Loucy (cell line): ENCODE data around the gene HOXB8.

Experiments used
- H2AFZ ChIP-seq: fragments of 200-600 bp; sonication (generic); 2 replicates; pipeline ENCODE4 v1.6.0; 2016; ENCODE audit warnings: antibody characterized with exemption, mild to moderate bottlenecking, low read length, moderate library complexity
- H3F3A ChIP-seq: fragments of 200-600 bp; 2 replicates; pipeline ENCODE4 v1.6.0; 2016; ENCODE audit warnings: antibody characterized with exemption, low read depth, mild to moderate bottlenecking
- H3K27me3 ChIP-seq: fragments of 200-600 bp; sonication (generic); 2 replicates; pipeline ENCODE4 v1.6.1; 2014; ENCODE audit warnings: low read length, mild to moderate bottlenecking; ENCODE audit not compliant: insufficient read depth, poor library complexity, severe bottlenecking
- H3K36me3 ChIP-seq: fragments of 200-600 bp; sonication (generic); 2 replicates; pipeline ENCODE4 v1.6.1; 2016; ENCODE audit warnings: low read length; ENCODE audit not compliant: insufficient read depth
- H3K4me1 ChIP-seq: fragments of 200-600 bp; sonication (generic); 2 replicates; pipeline ENCODE4 v1.5.1; 2014; ENCODE audit warnings: low read length, mild to moderate bottlenecking; ENCODE audit not compliant: insufficient read depth, poor library complexity, severe bottlenecking
- H3K4me2 ChIP-seq: fragments of 200-600 bp; sonication (generic); 2 replicates; pipeline ENCODE4 v1.6.0; 2014; ENCODE audit warnings: antibody characterized with exemption, low read length, low read depth, mild to moderate bottlenecking; ENCODE audit not compliant: poor library complexity, severe bottlenecking
- H3K4me3 ChIP-seq: fragments of 200-600 bp; sonication (generic); 2 replicates; pipeline ENCODE4 v1.5.1; 2014; ENCODE audit warnings: low read length, mild to moderate bottlenecking, mixed read lengths; ENCODE audit not compliant: poor library complexity, severe bottlenecking
- H3K79me2 ChIP-seq: fragments of 200-600 bp; sonication (generic); 2 replicates; pipeline ENCODE4 v1.6.1; 2014; ENCODE audit warnings: low read length; ENCODE audit not compliant: insufficient read depth
- H3K9ac ChIP-seq: fragments of 200-600 bp; sonication (generic); 2 replicates; pipeline ENCODE4 v1.6.0; 2014; ENCODE audit warnings: mild to moderate bottlenecking, low read depth, low read length, moderate library complexity; ENCODE audit not compliant: poor library complexity, severe bottlenecking
- H3K9me2 ChIP-seq: fragments of 200-600 bp; sonication (generic); replicated peaks from 2 replicates; pipeline ENCODE4 v1.6.1; 2016; ENCODE audit warnings: low read depth, low read length, mixed read lengths
- H3K9me3 ChIP-seq: fragments of 200-600 bp; sonication (generic); 2 replicates; pipeline ENCODE4 v1.6.1; 2014; ENCODE audit warnings: mild to moderate bottlenecking, antibody characterized with exemption, low read length, low read depth; ENCODE audit not compliant: insufficient read depth
- H4K20me1 ChIP-seq: fragments of 200-600 bp; sonication (generic); 2 replicates; pipeline ENCODE4 v1.6.0; 2014; ENCODE audit warnings: antibody characterized with exemption, low read length, mild to moderate bottlenecking; ENCODE audit not compliant: insufficient read depth, poor library complexity, severe bottlenecking
- EZH2phosphoT487 ChIP-seq: fragments of 200-600 bp; IDR thresholded peaks from 2 replicates; pipeline ENCODE4 v1.6.1; 2018; ENCODE audit warnings: antibody characterized with exemption, mild to moderate bottlenecking, moderate library complexity, borderline replicate concordance
- TF ChIP-seq, protein P1 (sequence below): fragments of 200-600 bp; sonication (generic); conservative IDR thresholded peaks from 2 replicates; pipeline ENCODE4 v1.5.1; 2014; ENCODE audit warnings: mild to moderate bottlenecking, antibody characterized with exemption, low read length

Gene HOXB8

DNA sequence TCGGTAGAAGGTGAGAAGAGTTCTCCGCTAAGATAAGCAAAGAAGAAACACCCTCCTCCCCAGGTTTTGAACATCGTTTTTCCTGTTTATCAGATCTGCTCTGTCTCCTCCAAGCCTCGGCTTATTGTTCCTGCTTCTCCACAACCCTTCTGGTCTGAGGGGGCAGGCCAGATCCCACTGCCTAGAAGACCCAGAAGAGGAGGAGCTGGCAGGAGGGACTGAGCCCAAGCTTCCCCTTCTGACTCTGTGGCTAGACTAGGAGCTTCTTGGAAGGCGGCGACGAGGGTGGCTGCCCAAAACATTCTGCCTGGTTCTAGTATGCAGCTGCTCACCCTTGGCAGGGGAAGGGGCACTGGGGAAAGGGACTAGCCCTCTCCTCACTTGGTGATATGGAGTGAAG lies 16.4 kb downstream of the HOXB8 start:
- no peaks in the 10 kb centered on the region for H3K9me2 ChIP-seq
- no peaks in the 10 kb centered on the region for H3K9me3 ChIP-seq
- 0 out of 2 replicates have a peak, but pooled peaks cover 4% of the 10 kb centered on the region for H3F3A ChIP-seq
- peaks cover 25% of the 10 kb centered on the region for H3K4me1 ChIP-seq
- H2AFZ ChIP-seq: no peak overlapping the region
- no peak for TF ChIP-seq EZH2phosphoT487
- TF ChIP-seq, protein P1, sequence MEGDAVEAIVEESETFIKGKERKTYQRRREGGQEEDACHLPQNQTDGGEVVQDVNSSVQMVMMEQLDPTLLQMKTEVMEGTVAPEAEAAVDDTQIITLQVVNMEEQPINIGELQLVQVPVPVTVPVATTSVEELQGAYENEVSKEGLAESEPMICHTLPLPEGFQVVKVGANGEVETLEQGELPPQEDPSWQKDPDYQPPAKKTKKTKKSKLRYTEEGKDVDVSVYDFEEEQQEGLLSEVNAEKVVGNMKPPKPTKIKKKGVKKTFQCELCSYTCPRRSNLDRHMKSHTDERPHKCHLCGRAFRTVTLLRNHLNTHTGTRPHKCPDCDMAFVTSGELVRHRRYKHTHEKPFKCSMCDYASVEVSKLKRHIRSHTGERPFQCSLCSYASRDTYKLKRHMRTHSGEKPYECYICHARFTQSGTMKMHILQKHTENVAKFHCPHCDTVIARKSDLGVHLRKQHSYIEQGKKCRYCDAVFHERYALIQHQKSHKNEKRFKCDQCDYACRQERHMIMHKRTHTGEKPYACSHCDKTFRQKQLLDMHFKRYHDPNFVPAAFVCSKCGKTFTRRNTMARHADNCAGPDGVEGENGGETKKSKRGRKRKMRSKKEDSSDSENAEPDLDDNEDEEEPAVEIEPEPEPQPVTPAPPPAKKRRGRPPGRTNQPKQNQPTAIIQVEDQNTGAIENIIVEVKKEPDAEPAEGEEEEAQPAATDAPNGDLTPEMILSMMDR: no peak
- H4K20me1 ChIP-seq: peaks cover 85% of the 10 kb centered on the region
- H3K4me2 ChIP-seq: peak overlapping the region; percentile 98
- H3K4me3 ChIP-seq: peak overlapping the region; percentile 89
- H3K79me2 ChIP-seq: peaks cover 99% of the 10 kb centered on the region
- H3K27me3 ChIP-seq: peaks cover 70% of the 10 kb centered on the region
- peaks cover 88% of the 10 kb centered on the region for H3K36me3 ChIP-seq
- H3K9ac ChIP-seq: peak overlapping the region; percentile 100

- peak overlapping the region; percentile 98 for H3K4me2 ChIP-seq
- peaks cover 64% of the 10 kb centered on the region for H3K27me3 ChIP-seq
- no peaks in the 10 kb centered on the region for H3K9me2 ChIP-seq
- peaks cover 25% of the 10 kb centered on the region for H3K4me1 ChIP-seq
- peaks cover 83% of the 10 kb centered on the region for H4K20me1 ChIP-seq
- H2AFZ ChIP-seq: no peak overlapping the region
- H3K9me3 ChIP-seq: no peaks in the 10 kb centered on the region
- H3K36me3 ChIP-seq: peaks cover 86% of the 10 kb centered on the region
- H3K9ac ChIP-seq: peak overlapping the region; percentile 100
- H3K79me2 ChIP-seq: peaks cover 98% of the 10 kb centered on the region
- peak overlapping the region; percentile 89 for H3K4me3 ChIP-seq
- peaks cover 7% of the 10 kb centered on the region; the same call in 1 of the 2 replicates for H3F3A ChIP-seq
- TF ChIP-seq, protein P1: no peak
- no peak for TF ChIP-seq EZH2phosphoT487
These were observed 17.1 kb downstream of the HOXB8 start for GRCh38 chr17:48597778-48598631.

- Histone ChIP-seq H2AFZ (no peak overlapping the region), H3K27me3 (peaks cover 66% of the 10 kb centered on the region), H3F3A (peaks cover 7% of the 10 kb centered on the region; the same call in 1 of the 2 replicates), H3K36me3 (peaks cover 83% of the 10 kb centered on the region), H3K9ac (peak overlapping the region; percentile 100), H3K4me2 (peak overlapping the region; percentile 98), H4K20me1 (peaks cover 84% of the 10 kb centered on the region), H3K9me3 (no peaks in the 10 kb centered on the region), H3K4me3 (peak overlapping the region; percentile 89), H3K4me1 (peaks cover 25% of the 10 kb centered on the region), H3K79me2 (peaks cover 98% of the 10 kb centered on the region), H3K9me2 (no peaks in the 10 kb centered on the region)
- TF ChIP-seq EZH2phosphoT487: no peak
- TF ChIP-seq, protein P1: no peak
These were observed 17.6 kb downstream of the HOXB8 start for GRCh38 chr17:48597528-48597777.
